K562 (cell line): ENCODE measurements around the gene ASPHD1. TPM values are rescaled to one million over a fixed set of nuclear protein-coding genes. Genes with fewer than 3 reads are reported as not detected.

Source experiments
- CHD4 ChIP-seq: fragments of 200-600 bp; sonication (generic); IDR thresholded peaks from 3 replicates; pipeline ENCODE4 v1.6.1; 2012; ENCODE audit warnings: low read depth, mild to moderate bottlenecking, mixed read lengths, low read length, inconsistent platforms; ENCODE audit not compliant: insufficient read depth, insufficient replicate concordance, poor library complexity, severe bottlenecking
- DNMT1 ChIP-seq: fragments of 450-650 bp; IDR thresholded peaks from 2 replicates; pipeline ENCODE4 v1.6.1; 2016; ENCODE audit warnings: antibody characterized with exemption, mild to moderate bottlenecking
- FOXJ3 ChIP-seq: sonication (generic); formaldehyde crosslinking; IDR thresholded peaks from 2 replicates; pipeline ENCODE4 v1.4.0; 2020; ENCODE audit warnings: mild to moderate bottlenecking, missing genetic modification reagents
- HOXB6 ChIP-seq: fragments of 250-450 bp; sonication (Bioruptor Pico); IDR thresholded peaks from 2 replicates; pipeline ENCODE4 v1.5.1; 2022; ENCODE audit warnings: mild to moderate bottlenecking, borderline replicate concordance
- MNT ChIP-seq, 2 experiments: fragments of 450-650 bp; conservative IDR thresholded peaks; 2 replicates each; pipeline ENCODE4 v1.6.1; 2017; ENCODE audit warnings: mild to moderate bottlenecking in 2 of 2, moderate library complexity in 2 of 2
- MTA3 ChIP-seq: fragments of 450-650 bp; formaldehyde crosslinking; IDR thresholded peaks from 2 replicates; pipeline ENCODE4 v1.6.1; 2017; ENCODE audit warnings: mild to moderate bottlenecking, borderline replicate concordance
- PATZ1 ChIP-seq: fragments of 250-450 bp; sonication (Bioruptor Pico); IDR thresholded peaks from 2 replicates; pipeline ENCODE4 v1.5.0; 2020; ENCODE audit warnings: mild to moderate bottlenecking, borderline replicate concordance
- POLR2AphosphoS2 ChIP-seq: IDR thresholded peaks from 2 replicates; pipeline ENCODE4 v1.6.1; 2012; ENCODE audit warnings: low read length, improper control_type of control experiment
- RBFOX2 ChIP-seq: fragments of 200-400 bp; formaldehyde crosslinking; IDR thresholded peaks from 2 replicates; pipeline ENCODE4 v1.6.1; 2017; ENCODE audit warnings: low read depth, mild to moderate bottlenecking, low read length, moderate library complexity
- RCOR1 ChIP-seq, 2 experiments: IDR thresholded peaks; 2 replicates each; pipeline ENCODE4 v1.6.1; 2012; ENCODE audit warnings: low read depth in 2 of 2, low read length in 2 of 2, borderline replicate concordance in 1 of 2, improper control_type of control experiment in 1 of 2
- SNAPC5 ChIP-seq: fragments of 250-450 bp; sonication (Bioruptor Pico); IDR thresholded peaks from 2 replicates; pipeline ENCODE4 v1.8.0; 2021; ENCODE audit warnings: moderate library complexity, mild to moderate bottlenecking, inconsistent platforms
- STAT6 ChIP-seq: sonication (generic); formaldehyde crosslinking; IDR thresholded peaks from 2 replicates; pipeline ENCODE4 v1.8.1; 2023; ENCODE audit warnings: mild to moderate bottlenecking, missing genetic modification reagents
- ZBTB17 ChIP-seq: fragments of 450-650 bp; formaldehyde crosslinking; IDR thresholded peaks from 2 replicates; pipeline ENCODE4 v1.4.0; 2020; ENCODE audit warnings: mild to moderate bottlenecking
- ZNF436 ChIP-seq: fragments of 250-450, 450-650 bp; sonication (Bioruptor Pico); formaldehyde crosslinking; IDR thresholded peaks from 2 replicates; pipeline ENCODE4 v1.7.0; 2020; ENCODE audit warnings: mild to moderate bottlenecking
- ZNF699 ChIP-seq: fragments of 250-450 bp; sonication (Bioruptor Pico); IDR thresholded peaks from 2 replicates; pipeline ENCODE4 v1.8.0; 2021; ENCODE audit warnings: mild to moderate bottlenecking, moderate library complexity; ENCODE audit not compliant: insufficient replicate concordance
- ZNF740 ChIP-seq, 3 experiments: fragments of 200-800 bp in 1 of 3; sonication (Bioruptor generic) in 1 of 3; sonication (generic) in 1 of 3; formaldehyde crosslinking in 1 of 3; IDR thresholded peaks; 2 replicates each; pipeline versions ENCODE4 v1.6.1 to v1.8.0; 2016 to 2022; ENCODE audit warnings: mild to moderate bottlenecking in 2 of 3, missing compliant biosample characterization in 2 of 3, missing genetic modification characterization in 2 of 3, missing genetic modification reagents in 1 of 3
- ZNF780A ChIP-seq: fragments of 250-450 bp; sonication (Bioruptor Pico); IDR thresholded peaks from 2 replicates; pipeline ENCODE4 v1.5.0; 2021; ENCODE audit warnings: mild to moderate bottlenecking
- polyA plus RNA-seq, 8 experiments: library from polyadenylated mRNA; depleted of rRNA in 4 of 8; stranded (reverse) in 5 of 8; unstranded in 3 of 8; fragments of >200 nt; fragmentation: Nextera tagmentation in 2 of 8; fragmentation: Illumina TruSeq in 1 of 8; extraction: Ambion mirVana in 2 of 8; extraction: Trizol in 1 of 8; gene quantifications; 2 replicates each; pipeline versions ENCODE4 v1.2.1 to v1.2.3, GENCODE V29; 2011 to 2014; ENCODE audit warnings: inconsistent platforms in 1 of 8, missing spikeins in 1 of 8
- total RNA-seq, 7 experiments: library from RNA; depleted of rRNA in 6 of 7; stranded (reverse); fragments of >200 nt in 6 of 7; fragmentation: Illumina TruSeq in 2 of 7; extraction: Trizol in 2 of 7; gene quantifications; 2 replicates each; pipeline versions ENCODE4 v1.2.1 to v1.2.3, GENCODE V29; 2011 to 2021; ENCODE audit warnings: low replicate concordance in 1 of 7

The ASPHD1 gene
- total and polyA plus RNA-seq, 9 of the 15 experiments (the other 6 are each of a cell fraction or from before 2014, with no cell fraction given): 0.03 to 0.70 (median 0.24) TPM; not detected in 5

- TF ChIP-seq ZNF780A (CRISPR knock-in tag): no peak
- TF ChIP-seq CHD4: peak; percentile 47
- TF ChIP-seq ZNF436 (CRISPR knock-in tag): no peak
- no peak for TF ChIP-seq HOXB6 (CRISPR knock-in tag)
- no peak for TF ChIP-seq FOXJ3 (CRISPR knock-in tag)
- TF ChIP-seq POLR2AphosphoS2: no peak
- no peak; the same call in 1 of the 2 replicates for TF ChIP-seq ZBTB17
- TF ChIP-seq STAT6 (CRISPR knock-in tag): no peak
- no peak for TF ChIP-seq ZNF699
- TF ChIP-seq DNMT1: 0 out of 2 replicates have a peak, but pooled peaks have one; percentile 47
- no peak for TF ChIP-seq PATZ1 (CRISPR knock-in tag)
- peak; percentile 73 to 87 for TF ChIP-seq MNT (conservative IDR thresholded peaks at IDR 0.05)
- TF ChIP-seq SNAPC5: no peak
- TF ChIP-seq ZNF740 (CRISPR knock-in tag; IDR thresholded peaks at IDR 0.05): no peak
- no peak for TF ChIP-seq ZNF740 (tag; IDR thresholded peaks at IDR 0.05)
- peak; percentile 71 for TF ChIP-seq RBFOX2
- TF ChIP-seq RCOR1 (IDR thresholded peaks at IDR 0.05; ENCODE audit: borderline replicate concordance in 1 of 2, low read depth in 2 of 2, low read length in 2 of 2): peak in 1 of 2 experiments; percentile 68; a peak in 2 of 4 replicates
- TF ChIP-seq MTA3: peak; percentile 69; the same call in 1 of the 2 replicates
Measured at GRCh38 chr16:29862884-29863668, 37.2 kb upstream of the ASPHD1 start, which contains the start of gene CDIPT (continued).
